ENCODE measurements around the gene UROS.

The UROS gene

DNA sequence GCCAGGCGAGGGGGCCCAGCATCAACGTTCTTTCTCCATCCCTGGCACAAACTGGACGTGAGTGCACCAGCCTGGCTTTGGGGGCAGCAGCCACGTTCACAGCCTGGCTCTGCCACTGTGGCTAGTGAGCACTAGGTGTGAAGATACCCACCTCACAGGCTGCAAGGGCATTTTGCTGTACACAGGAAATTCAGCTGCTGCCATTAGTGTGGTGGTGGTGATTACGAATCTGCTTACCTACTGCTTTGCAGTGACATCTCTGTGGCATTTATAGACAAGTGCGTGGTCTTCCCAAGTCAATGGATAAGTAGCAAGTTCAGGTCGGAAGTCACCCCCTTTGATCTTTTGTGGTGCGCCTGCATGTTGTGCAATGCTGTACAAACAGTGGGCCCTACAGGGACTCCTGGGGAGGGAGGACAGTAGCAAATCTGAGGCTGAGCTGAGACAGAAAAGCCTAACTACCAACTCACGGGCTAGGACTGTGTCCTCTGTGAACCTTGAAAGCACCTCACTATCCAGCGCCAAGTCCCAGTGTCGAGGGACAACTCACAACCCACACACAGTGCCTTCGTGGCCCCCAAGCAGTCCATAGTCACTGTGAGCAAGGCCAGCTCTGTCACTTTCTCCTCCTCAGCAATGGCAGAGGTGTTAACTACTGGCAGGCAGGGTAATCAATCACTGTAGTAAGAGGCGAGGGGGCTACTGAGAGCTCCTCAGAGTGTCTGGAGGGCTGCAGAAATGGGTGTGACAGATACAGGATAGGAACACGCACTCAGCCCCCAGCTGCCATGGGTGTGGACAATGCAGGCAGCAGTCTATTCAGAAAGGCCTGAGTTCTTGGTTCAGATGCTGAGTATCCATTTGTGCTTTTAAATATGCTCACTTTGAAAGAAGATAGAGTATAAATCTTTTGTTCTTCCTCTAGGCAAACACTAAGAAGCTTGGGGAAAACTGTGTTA is 30.4 kb downstream of the UROS start:
- no peak for DNase-seq (ENCODE audit: low read depth in 1 of 2, low spot score in 1 of 2)

DNA sequence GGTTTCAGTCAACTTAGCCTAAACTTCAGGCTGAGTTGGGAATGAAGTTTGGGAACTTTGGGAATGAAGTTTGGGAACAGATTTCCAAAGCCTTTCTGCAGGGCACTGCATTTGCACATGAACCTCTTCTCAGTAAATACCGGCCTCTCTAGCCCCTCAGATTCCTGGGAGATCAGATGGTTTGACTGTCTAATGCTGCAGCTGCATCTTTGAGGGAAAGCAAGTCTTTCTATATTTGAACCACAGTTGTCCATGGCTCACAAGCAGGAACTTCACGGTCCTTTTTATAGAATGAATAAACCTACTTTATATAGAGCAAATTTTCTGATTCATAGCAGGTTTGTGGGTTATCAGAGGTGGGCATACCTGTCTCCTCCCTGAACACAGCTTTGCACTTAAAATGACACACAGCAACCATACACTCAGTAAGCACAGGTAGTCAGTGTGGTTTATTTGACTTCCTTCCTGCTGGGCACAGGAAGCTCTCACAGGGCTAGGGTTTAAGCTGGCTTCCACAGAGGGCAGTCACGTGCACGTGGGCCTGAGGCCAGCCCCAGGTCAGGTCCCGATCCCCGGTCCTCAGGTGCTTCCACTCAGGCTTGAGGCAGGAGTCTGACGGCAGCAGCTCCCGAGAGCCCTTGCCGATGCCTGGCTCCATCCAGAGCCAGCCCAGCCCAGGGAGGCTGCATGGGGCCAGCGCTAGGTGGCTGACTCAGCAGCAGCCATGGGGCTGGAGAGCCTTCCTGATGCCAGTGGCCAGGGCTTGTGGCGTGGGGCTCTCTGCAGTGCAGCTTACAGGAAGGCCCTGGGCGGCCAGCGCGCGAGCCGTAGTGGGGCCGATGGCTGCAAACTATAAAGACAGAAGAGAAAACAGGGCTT is 34.7 kb downstream of the UROS start:
- no peak for DNase-seq (ENCODE audit: low read depth in 1 of 2, low spot score in 1 of 2)

DNA sequence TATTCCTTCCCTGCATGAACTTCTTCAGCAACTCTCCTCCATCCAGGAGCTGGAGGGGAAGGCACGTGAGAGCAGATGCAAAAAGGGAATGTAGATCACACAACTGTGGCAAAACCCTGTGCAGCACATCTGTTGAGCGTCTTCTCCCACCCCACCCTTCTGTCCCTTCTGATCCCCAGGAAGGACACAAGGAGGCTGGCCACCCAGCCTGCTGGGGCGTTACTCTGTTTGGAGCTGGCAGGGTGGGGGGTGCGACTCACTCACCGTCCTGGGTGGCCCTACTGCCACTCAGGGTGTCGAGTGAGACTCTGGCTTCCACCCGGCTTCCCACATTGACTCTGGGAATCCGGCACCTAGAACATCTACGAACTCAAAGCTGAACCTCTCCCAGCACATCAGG is 37.3 kb downstream of the UROS start:
- no peak for DNase-seq (ENCODE audit: low read depth in 1 of 2, low spot score in 1 of 2)

DNA sequence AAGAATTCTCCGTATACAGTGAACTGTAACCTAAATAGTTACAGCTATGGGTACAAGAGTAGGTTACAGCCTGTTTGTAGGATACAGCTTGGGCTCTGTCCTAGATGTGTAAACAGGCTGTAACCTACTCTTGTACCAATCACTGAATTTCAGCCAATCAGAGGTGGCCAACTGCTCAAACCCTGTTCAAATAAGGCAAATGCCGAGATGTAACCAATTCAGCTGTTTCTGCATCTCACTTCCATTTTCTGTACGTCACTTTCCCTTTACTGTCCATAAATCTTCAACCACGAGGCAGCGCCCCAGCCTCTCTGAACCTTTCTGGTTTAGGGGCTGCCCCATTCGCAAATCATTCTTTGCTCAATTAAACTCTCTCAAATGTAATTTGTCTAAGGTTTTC is 39.1 kb downstream of the UROS start:
- no peak for DNase-seq (ENCODE audit: low read depth in 1 of 2, low spot score in 1 of 2)

DNA sequence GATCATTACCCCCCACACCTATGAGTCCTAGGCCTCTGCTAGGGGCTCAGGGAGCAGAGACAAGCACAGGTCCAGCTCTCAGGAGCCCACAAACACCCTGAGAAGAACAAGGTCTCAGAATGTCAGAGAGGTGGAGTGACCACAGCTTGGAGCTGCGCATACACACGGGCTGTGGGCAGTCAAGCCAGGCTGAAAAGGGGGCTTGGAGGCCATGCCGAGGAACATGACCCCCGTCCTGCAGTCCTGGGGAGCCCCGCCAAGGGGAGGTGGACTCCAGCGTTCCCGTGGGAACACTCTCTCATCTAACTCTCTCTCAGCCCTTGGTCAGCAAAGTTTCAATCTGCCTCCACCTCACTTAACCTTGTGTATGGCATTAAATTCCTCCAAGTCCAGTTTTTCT is 39.6 kb downstream of the UROS start:
- no peak for DNase-seq (ENCODE audit: low read depth in 1 of 2, low spot score in 1 of 2)

DNA sequence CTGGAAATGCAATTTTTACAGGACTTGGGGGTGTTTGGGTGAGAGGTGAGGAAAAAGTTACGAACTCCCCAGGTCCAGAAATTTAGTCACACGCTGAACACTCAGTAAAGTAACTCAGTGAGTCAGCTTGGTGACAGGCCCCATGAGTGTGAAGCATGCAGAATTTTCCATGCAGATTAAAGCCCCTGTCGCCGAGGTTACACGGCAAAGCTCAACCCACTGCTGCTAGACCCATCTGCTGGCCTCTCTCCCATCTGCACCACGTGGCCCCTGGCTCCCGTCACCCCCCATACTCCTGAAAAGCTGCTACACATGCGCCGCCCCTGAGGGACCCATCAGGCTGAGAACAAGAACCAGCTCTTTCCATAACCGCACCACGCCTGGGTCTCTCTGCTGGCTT is 40.4 kb downstream of the UROS start:
- DNase-seq (ENCODE audit: low read depth in 1 of 2, low spot score in 1 of 2): no peak

DNA sequence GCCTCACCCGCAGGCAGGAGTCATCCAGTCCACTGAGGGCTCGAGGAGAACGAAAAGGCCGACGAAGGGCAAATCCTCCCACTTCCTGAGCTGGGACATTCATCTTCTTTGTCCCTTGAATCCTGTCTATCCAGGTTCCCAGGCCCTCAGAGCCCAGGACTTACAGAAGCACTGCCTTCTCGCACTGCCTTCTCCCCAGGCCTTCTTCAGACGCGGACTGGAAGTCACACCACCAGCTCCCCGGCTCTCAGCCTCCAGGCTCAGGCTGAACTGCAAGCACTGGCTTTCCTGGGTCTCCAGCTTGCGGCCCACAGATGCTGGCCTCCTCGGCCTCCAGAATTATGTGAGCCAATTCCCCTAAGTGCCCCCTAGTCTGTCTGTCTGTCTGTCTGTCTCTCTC is 41.0 kb downstream of the UROS start:
- no peak for DNase-seq (ENCODE audit: low read depth in 1 of 2, low spot score in 1 of 2)

DNA sequence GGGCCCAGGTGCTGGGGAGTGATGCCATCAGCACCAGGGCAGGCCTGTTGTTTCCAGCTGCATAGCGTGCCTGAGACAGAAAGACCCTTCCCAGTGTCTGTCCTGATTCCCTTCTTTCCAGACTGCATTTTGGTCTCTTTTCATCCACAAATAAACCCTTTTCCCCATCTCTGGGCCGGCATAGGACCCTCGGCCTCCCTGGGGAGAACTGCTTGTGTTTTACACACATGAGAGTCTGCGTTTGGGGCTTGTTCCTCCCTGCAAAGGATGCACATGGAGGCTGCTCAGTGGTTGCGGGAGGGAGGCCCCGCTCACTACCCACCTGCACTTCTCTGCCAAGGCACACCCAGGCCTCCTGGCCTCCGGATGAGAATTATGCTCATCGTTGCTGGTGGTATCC is 41.7 kb downstream of the UROS start:
- no peak for DNase-seq (ENCODE audit: low read depth in 1 of 2, low spot score in 1 of 2)

DNA sequence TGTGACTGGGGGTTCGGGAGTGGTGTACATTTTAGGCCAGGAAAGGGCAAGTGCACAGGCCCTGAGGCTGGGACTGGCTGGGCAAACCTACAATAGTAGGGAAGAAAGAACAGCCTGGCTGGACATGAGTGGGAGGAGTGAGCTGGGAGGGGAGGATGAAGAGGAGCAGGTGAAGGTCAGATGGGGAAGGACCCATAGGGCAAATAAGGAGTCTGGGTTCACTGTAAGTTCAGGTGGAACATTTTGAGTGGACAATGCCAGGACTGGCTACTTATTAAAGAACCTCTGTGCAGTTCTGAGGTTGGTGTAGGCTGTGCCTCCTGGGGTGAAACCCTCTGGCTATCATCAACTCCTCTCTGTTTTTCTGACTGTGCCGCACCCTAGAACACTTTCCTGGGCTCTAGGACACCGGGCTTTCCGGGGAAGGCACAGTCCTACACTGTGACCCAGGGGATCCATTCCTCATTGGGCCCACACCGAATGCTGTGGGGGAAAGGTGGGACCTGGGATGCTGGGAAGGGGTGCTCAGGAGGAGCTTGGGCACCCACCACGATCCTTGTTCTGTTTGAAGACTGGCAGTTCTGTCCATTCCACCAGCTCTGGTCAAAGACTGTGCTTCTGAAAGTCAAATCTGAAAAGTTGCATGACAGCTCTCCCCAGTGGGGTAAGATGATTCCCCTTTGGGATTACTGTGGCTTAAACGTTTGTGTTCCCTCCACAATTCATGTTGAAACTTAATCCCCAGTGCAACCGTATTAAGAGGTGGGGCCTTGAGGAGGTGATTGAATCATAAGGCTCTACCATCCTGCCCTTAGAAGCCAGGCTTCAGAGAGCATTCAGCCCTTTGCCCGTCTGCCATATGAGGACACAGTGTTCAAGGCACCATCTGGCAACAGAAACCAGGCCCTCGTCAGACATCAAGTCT is 43.4 kb downstream of the UROS start:
- DNase-seq (ENCODE audit: low read depth in 1 of 2, low spot score in 1 of 2): no peak

DNA sequence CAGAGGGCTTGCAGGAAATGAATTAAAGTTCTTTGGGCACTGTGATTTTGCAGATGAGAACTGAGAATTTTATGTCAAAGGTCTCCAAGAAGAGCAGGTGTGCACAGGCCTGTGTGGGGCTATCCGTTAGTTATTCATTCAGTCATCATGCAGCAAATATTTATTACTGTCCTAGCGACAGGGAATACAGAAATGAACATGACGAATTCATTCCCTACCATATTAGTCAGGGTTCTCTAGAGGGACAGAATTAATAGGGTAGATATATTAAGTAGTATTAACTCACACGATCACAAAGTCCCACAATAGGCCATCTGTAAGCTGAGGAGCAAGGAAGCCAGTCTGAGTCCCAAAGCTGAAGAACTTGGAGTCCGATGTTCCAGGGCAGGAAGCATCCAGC is 44.5 kb downstream of the UROS start:
- no peak for DNase-seq (ENCODE audit: low read depth in 1 of 2, low spot score in 1 of 2)

DNA sequence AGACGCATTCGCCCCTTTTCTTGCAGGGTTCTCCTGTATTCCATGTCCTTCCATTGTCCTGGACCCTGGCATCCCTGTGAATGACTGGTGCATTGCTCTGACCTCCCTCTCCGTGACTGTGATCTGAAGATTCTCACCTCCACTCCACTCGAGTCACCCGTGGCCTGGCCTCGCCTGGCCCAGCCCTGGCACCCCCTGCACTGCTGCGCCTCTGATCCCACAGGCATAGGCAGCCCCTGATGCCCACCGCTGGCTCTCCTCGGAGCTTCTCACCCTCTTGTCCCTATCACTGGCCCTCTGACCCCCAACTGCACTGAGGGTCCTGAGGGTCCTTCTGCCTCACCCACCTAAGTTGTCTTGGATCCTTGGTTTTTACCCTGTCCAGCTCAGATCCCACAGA is 45.3 kb downstream of the UROS start:
- no peak for DNase-seq (ENCODE audit: low read depth in 1 of 2, low spot score in 1 of 2)

DNA sequence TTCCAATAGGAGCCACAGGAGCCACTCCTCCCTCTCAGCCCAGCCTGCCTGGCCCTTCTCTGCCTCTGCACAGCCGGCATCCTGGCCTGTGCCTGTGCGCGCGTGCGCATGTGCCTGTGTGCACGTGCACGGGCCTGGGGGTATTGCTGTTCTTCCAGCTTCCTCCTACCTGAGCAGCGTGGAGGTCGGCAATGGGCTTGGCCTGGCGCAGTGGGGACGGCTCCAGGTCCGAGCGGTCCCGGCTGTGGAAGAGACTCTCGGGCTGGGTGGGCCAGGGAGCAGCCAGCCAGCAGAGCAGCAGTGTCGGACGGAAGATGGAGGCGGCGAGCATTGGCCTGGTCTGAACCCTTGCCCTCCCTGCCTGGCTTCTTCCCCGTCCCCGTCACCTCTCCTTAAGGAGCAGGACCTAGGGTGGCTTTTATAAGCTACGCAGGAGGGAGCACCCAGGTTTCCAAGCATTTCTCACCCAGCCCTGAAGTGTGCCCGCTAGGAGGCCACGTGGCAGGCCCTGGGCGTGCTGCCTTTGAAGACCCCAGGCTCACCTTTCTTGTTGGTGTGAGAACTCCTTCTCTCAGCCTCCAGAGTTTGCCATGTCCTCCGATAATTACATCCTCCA is 47.5 kb downstream of the UROS start, which contains the start of gene MMP21:
TSS of gene MMP21 (minus strand) at position 331 of the 616 bp plus-strand sequence. CDS start at position 331, 0 bp downstream.
- DNase-seq (ENCODE audit: low read depth in 1 of 2, low spot score in 1 of 2): no peak

DNA sequence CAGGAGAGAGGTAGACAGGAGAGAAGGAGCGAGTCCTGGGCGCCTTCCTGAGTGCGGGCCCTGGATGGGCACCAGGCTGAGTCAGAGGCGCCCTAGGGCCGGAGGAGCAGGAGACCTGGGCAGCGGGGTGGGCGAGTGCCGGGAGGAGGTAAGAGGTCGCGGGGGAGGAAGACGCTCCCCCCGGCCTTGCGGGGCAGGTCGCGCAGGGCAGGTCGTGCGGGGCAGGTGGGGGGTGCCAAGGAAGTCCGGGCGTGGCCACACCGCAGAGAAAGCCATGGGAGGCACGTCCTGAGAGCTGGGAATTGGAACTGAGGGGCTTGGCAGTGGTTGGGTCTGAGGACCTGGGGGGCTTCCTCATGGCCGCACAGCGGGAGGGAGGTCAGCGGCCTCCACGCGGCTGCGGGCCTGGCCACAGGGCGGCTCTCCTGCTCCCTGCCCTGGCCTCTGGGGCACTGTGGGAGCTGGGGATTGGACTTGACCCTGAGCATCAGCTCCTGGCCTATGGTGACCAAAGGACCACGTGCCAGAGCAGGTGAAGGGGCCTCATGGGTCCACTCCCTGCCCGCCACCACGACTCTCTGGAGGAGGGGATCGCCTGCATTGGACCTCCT is 48.4 kb downstream of the UROS start:
- no peak for DNase-seq (ENCODE audit: low read depth in 1 of 2, low spot score in 1 of 2)

DNA sequence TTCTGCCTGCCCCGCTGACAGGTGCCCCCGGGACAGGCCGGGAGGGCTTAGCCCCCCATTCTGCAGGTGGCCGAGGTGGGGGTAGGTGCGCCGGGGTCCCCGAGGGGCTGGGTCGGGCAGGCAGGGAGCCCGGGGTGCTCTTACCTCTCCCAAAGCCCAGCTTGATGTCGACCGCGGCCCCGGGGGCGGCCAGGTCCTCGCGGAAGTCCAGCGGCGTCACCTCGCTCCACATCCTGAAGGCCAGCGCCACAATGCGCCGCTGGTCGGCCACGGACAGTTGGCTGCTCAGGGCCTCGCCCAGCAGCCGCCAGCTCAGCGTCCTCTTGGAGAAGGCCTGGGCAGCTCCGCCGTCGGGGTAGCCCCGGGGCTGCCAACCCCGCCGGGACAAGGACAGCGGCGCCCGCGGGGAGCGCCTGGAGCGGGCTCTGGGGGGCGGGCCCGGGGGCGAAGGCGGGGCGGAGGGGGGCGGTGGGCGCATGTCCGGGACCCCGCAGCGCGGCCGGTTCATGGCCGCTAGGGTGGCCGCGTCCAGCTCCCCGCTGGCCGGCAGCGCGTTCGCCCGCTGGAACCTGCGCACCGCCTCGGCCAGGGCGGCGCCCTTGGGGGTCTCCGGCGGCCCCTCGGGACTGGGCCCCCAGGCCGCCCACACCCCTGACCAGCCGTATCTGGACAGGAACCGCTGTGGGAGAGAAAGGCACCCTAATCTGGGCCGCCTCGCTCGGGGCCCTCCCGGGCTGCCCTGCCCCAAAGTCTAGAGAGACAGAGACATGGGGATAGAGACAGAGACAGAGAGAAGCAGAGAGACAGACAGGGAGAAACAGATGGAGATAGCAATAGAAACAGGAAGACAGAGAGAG is 49.1 kb downstream of the UROS start:
- no peak for DNase-seq (ENCODE audit: low read depth in 1 of 2, low spot score in 1 of 2)

DNA sequence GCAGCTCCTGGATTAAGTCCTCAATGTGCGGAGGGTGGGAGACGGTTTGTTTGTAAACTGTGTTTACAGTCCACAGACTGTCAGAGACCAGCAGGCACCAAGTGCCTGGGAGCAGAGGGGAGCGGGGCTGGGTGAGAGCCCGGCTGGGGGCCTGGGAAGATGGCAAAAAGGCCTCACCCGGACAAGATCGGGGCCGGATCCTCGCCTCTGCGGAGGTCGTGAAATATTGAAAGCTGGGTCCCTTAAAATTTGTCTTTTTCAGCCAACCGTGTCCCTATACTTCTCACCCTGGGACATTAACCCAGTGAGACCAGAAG is 50.2 kb downstream of the UROS start:
- DNase-seq (ENCODE audit: low read depth in 1 of 2, low spot score in 1 of 2): no peak

DNA sequence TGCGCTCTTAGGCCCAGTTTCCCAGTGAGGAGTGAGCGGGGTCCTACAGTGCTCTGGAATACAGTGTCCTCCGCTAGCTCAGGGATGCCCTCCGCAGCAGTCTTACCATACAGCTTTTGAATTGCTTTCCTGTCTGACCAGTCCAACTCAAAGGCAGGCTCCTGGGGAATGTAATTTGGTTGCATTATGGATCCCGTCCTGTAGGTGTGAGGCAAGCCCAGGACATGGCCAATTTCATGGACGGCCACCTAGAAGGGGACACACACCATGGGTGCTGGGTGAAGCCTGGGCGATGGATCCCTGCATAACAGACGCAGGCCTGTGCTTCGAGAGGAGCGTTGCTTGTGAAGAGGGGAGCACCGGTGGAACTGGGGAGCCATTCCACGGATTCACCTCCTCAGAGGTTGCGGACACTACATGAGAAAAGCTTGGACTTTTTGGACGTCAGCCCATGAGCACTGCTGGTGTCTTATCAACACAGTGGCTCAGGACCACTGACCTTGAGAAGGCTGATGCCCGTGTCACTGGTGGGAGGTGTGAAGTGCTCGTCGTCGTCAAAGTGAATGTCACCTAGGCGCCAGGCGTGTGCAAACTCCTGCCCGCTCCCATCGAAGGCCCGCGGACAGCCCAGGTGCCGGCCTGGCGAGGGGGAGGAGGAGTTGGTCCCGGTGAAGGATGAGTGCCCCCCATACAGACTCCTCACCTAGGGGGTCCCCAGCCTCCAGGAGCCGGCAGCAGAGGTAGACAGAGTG is 50.8 kb downstream of the UROS start:
- no peak for DNase-seq (ENCODE audit: low read depth in 1 of 2, low spot score in 1 of 2)

DNA sequence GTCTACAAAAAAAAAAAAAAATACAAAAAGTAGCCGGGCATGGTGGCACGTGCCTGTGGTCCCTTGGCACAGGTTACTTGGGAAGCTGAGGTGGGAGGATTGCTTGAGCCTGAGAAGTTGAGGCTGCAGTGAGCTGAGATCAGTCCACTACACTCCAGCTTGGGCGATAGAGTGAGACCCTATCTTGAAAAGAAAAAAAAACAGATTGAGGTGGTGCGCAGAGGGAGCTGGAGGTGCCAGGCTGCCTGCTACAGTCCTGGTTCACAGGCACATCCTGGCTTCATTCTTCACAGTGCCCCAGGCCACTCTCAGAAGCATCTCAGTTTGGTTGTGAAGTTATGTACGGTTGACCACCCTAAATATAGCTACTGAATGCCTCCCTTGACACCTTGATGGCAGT is 52.2 kb downstream of the UROS start:
- no peak for DNase-seq (ENCODE audit: low read depth in 1 of 2, low spot score in 1 of 2)

DNA sequence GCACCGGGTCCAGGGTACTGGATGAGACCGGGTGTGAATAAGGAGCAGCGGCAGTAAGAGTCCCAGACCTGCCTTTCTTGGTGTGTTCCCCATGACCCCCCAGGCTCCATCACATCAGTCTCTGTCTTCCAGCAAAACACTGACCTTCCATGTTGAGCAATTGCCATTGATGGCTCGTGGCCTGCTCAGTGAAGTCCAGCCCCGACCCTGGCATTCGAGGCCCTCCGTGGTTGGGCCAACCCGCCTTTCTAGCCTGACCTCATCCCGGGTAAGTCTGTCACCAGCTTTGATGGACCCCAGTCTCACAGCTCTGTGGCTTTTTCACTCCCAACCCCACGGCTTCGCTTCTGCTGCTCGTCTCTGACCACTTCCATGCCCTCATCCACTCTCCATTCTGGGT is 53.9 kb downstream of the UROS start:
- DNase-seq (ENCODE audit: low read depth in 1 of 2, low spot score in 1 of 2): no peak
